ENCODE measurements around the gene PDP2.

The PDP2 gene, protein sequence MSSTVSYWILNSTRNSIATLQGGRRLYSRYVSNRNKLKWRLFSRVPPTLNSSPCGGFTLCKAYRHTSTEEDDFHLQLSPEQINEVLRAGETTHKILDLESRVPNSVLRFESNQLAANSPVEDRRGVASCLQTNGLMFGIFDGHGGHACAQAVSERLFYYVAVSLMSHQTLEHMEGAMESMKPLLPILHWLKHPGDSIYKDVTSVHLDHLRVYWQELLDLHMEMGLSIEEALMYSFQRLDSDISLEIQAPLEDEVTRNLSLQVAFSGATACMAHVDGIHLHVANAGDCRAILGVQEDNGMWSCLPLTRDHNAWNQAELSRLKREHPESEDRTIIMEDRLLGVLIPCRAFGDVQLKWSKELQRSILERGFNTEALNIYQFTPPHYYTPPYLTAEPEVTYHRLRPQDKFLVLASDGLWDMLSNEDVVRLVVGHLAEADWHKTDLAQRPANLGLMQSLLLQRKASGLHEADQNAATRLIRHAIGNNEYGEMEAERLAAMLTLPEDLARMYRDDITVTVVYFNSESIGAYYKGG

DNA sequence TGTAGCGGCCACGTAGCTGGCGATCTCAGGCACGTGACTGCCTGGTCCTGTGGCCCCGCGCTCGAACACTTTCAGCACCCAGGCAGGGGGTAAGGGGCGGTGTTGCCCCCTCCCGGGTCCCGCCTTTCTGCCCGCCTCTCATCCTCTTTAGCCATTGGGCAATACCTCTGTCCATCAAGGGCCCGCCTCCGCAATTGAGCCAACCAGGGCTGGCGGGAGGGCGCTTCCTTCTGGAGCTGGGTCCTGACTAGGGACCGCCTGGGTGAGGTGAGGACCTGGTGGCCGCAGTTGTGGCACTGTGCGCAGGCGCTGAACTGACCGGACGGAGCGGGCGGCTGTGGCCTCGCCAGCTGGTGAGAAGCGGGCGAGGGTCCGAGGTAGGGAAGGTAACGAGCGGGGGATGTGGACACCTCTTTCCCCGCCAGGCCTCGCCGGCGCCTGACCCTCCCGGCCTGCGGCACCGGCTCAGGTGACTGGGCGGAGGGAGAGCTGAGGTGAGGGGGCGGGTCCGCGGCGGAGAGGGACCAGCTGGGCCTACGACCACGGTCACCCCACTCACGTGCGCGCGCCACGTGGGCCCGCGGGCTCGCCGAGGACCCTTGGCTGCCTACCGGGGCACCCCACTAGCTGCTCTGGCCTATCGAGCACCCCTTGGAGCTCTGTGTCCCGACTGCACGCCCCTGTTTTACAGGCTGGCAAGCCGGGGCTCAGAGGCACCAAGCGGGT, at the start of gene PDP2:
PDP2 (plus strand) TSS at position 228 of the 726 bp plus-strand sequence. CDS start 3,770 bp downstream, outside the sequence.
- no peaks in the 10 kb centered on the region for H3K9me3 ChIP-seq (ENCODE audit: insufficient read depth, low read depth, low read length)
- H3K27ac ChIP-seq (ENCODE audit: low read length): no peak within 1 kb of the TSS
- H3K4me3 ChIP-seq (ENCODE audit: low read length): peak within 1 kb of the TSS; percentile 93
- peaks cover 15% of the 10 kb centered on the region for H3K36me3 ChIP-seq (ENCODE audit: insufficient read depth, low read depth, low read length)
- no peaks in the 10 kb centered on the region; the same call in 1 of the 2 replicates for H3K4me1 ChIP-seq (ENCODE audit: insufficient read depth, low read length)
- H3K27me3 ChIP-seq (ENCODE audit: insufficient read depth, low read length): peaks cover 4% of the 10 kb centered on the region; the same call in 1 of the 2 replicates
- peak within 1 kb of the TSS; percentile 78; the same call in 1 of the 2 replicates for H3K9ac ChIP-seq (ENCODE audit: low read depth, low read length)

DNA sequence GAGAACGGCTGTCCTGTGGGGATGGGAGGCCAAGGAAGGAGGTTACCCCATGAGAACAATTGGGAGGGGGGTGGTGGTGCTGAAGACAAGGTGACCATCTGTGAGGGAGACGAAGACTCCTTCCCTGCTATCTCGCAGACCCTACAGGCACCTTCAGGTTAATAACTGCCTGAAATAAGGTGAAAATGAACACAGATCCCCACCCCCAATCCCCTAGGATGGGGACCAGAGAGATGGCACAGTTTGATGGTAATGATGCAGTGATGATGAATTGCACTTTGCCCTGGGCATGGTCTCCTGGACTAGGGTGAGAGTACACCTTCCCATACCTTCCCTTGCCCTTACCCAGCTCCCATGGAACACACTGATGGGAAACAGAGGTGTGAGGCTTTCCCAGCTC, 48.1 kb upstream of the PDP2 start:
- Histone ChIP-seq H3K36me3 (ENCODE audit: insufficient read depth, low read depth, low read length) (peaks cover 14% of the 10 kb centered on the region), H3K27me3 (ENCODE audit: insufficient read depth, low read length) (0 out of 2 replicates have a peak, but pooled peaks cover 12% of the 10 kb centered on the region), H3K27ac (ENCODE audit: low read length) (no peak overlapping the region), H3K9me3 (ENCODE audit: insufficient read depth, low read depth, low read length) (no peaks in the 10 kb centered on the region), H3K4me1 (ENCODE audit: insufficient read depth, low read length) (0 out of 2 replicates have a peak, but pooled peaks cover 5% of the 10 kb centered on the region), H3K9ac (ENCODE audit: low read depth, low read length) (no peak overlapping the region), H3K4me3 (ENCODE audit: low read length) (no peak overlapping the region)

DNA sequence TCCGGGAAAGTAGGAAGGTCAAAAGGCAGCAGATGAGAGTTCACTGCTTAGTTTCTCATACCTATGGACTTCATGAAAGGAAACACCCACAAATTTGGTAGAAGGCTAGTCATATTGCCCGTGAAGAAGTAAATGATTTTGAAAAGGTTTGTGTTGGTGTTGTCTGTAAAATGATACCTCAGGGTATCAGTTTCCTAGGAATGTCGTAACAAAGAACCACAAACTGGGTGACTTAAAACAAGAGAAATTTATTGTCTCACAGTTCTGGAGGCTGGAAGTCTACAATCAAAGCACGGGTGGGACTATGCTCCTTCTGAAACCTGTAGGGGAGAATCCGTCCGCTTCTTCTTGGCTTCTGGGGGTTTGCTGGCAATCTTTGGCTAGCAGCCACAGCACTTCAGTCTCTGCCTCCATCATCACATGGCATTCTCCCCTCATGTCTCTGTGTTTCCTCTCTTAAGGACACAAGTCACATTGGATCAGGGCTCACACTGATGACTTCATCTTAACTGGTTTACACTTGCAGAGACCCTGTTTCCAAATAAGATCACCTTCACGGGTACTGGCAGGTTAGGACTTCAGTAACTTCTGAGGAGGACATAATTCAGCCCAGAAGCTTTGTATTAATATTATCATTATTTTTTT, 47.5 kb upstream of the PDP2 start:
- H3K36me3 ChIP-seq (ENCODE audit: insufficient read depth, low read depth, low read length): peaks cover 10% of the 10 kb centered on the region
- H3K4me3 ChIP-seq (ENCODE audit: low read length): no peak overlapping the region
- H3K9me3 ChIP-seq (ENCODE audit: insufficient read depth, low read depth, low read length): no peaks in the 10 kb centered on the region
- H3K27me3 ChIP-seq (ENCODE audit: insufficient read depth, low read length): 0 out of 2 replicates have a peak, but pooled peaks cover 12% of the 10 kb centered on the region
- no peak overlapping the region for H3K9ac ChIP-seq (ENCODE audit: low read depth, low read length)
- no peak overlapping the region for H3K27ac ChIP-seq (ENCODE audit: low read length)
- H3K4me1 ChIP-seq (ENCODE audit: insufficient read depth, low read length): 0 out of 2 replicates have a peak, but pooled peaks cover 5% of the 10 kb centered on the region

DNA sequence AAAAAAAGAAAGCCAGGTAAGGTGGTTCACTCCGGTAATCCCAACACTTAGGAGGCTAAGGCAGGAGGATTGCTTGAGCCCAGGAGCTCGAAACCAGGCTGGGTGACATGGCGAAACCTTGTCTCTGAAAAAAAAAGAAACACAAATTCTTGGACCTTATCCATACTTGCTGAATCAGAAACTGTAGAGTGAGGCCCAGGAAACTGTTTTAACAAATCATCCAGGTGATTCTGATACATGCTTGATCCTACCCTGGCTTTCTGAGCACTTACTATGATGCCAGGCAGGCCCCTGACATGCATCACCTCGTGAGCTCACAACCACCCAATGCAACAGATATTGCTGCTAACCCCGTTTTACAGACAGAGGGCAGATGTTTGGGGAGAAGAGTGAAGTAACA, 45.6 kb upstream of the PDP2 start:
- 0 out of 2 replicates have a peak, but pooled peaks cover 18% of the 10 kb centered on the region for H3K27me3 ChIP-seq (ENCODE audit: insufficient read depth, low read length)
- no peak overlapping the region for H3K9ac ChIP-seq (ENCODE audit: low read depth, low read length)
- no peaks in the 10 kb centered on the region for H3K9me3 ChIP-seq (ENCODE audit: insufficient read depth, low read depth, low read length)
- no peak overlapping the region for H3K4me3 ChIP-seq (ENCODE audit: low read length)
- H3K36me3 ChIP-seq (ENCODE audit: insufficient read depth, low read depth, low read length): no peaks in the 10 kb centered on the region
- H3K4me1 ChIP-seq (ENCODE audit: insufficient read depth, low read length): 0 out of 2 replicates have a peak, but pooled peaks cover under 1% of the 10 kb centered on the region
- no peak overlapping the region for H3K27ac ChIP-seq (ENCODE audit: low read length)

DNA sequence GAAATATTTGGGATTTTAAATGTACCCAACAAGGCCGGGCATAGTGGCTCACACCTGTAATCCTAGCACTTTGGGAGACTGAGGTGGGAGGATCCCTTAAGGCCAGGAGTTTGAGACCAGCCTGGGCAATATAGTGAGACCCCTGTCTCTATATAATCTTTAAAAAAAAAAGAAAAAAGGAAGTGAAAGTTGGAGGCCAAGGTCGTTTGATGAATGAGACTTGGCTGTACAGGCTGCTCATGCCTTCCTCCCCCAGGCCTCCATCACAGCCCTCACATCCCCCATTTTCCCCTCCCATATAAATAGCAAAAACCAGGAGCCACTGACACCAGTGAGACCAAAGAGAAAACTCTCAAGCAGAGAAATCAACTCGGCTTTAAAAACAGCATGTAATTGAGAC, 39.4 kb upstream of the PDP2 start:
- Histone ChIP-seq H3K4me1 (ENCODE audit: insufficient read depth, low read length) (no peaks in the 10 kb centered on the region; the same call in 1 of the 2 replicates), H3K9ac (ENCODE audit: low read depth, low read length) (no peak overlapping the region), H3K4me3 (ENCODE audit: low read length) (no peak overlapping the region), H3K9me3 (ENCODE audit: insufficient read depth, low read depth, low read length) (no peaks in the 10 kb centered on the region), H3K36me3 (ENCODE audit: insufficient read depth, low read depth, low read length) (no peaks in the 10 kb centered on the region), H3K27ac (ENCODE audit: low read length) (no peak overlapping the region), H3K27me3 (ENCODE audit: insufficient read depth, low read length) (peaks cover 58% of the 10 kb centered on the region)

DNA sequence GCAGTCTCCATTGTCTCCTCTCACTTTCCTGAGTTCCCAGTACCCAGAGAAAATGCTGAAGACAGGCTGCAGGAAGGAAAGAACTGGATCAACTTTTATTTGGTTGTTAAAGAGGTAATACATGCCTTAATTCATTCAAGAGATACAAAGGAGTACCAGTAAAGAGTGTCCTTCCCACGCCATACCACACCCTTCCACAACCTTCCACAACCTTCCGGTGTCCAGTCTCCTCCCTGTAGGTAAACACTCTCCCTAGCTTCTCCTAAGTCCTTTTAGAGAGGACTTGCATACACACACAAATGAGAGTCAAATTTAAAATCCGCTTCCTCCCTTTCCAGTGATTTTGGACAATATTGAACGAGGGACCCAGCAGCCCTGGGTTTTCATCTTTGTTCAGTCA, 38.9 kb upstream of the PDP2 start:
- peaks cover 63% of the 10 kb centered on the region for H3K27me3 ChIP-seq (ENCODE audit: insufficient read depth, low read length)
- H3K4me1 ChIP-seq (ENCODE audit: insufficient read depth, low read length): no peaks in the 10 kb centered on the region; the same call in 1 of the 2 replicates
- no peak overlapping the region for H3K9ac ChIP-seq (ENCODE audit: low read depth, low read length)
- H3K27ac ChIP-seq (ENCODE audit: low read length): no peak overlapping the region
- no peak overlapping the region for H3K4me3 ChIP-seq (ENCODE audit: low read length)
- no peaks in the 10 kb centered on the region for H3K9me3 ChIP-seq (ENCODE audit: insufficient read depth, low read depth, low read length)
- H3K36me3 ChIP-seq (ENCODE audit: insufficient read depth, low read depth, low read length): no peaks in the 10 kb centered on the region

DNA sequence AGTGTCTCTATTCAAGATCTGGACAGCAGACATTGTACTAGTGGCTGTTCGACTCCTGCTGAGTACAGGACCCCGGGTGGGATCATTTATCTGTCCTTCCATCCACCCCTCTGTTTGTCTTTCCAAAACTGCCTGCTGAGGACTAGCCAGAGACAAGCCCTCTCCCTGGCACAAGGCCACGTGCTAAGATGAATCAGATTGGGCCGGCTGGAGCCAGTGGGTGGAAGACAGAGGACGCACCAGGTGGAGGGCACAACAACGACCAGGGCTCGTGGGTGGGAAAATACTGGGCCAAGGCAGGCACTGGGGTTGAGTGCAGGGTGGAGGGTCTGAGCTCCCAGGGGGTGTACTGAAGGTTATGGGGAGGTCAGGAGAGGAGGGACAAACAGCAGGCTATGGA, 37.5 kb upstream of the PDP2 start:
- Histone ChIP-seq H3K27me3 (ENCODE audit: insufficient read depth, low read length) (peaks cover 77% of the 10 kb centered on the region), H3K4me3 (ENCODE audit: low read length) (no peak overlapping the region), H3K4me1 (ENCODE audit: insufficient read depth, low read length) (no peaks in the 10 kb centered on the region; the same call in 1 of the 2 replicates), H3K27ac (ENCODE audit: low read length) (no peak overlapping the region), H3K9me3 (ENCODE audit: insufficient read depth, low read depth, low read length) (no peaks in the 10 kb centered on the region), H3K36me3 (ENCODE audit: insufficient read depth, low read depth, low read length) (no peaks in the 10 kb centered on the region), H3K9ac (ENCODE audit: low read depth, low read length) (no peak overlapping the region)

DNA sequence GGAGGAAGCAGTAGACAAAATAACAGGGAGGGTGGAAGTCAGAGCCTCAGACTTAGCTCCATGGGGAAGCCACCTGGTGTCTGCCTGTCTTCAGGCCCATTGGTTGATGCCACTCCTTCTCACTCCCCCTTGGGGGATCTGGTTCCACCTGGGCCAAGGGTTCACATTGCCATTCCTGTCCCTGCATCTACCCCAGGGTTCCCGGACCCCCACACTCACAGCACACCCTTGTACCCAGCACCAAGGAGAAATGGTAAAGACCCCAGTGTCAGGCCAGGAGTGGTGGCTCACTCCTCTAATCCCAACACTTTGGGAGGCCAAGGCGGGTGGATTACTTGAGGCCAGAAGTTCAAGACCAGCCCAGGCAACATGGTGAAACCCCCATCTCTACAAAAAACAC, 37.1 kb upstream of the PDP2 start:
- Histone ChIP-seq H3K27ac (ENCODE audit: low read length) (no peak overlapping the region), H3K4me1 (ENCODE audit: insufficient read depth, low read length) (no peaks in the 10 kb centered on the region; the same call in 1 of the 2 replicates), H3K4me3 (ENCODE audit: low read length) (no peak overlapping the region), H3K36me3 (ENCODE audit: insufficient read depth, low read depth, low read length) (no peaks in the 10 kb centered on the region), H3K9me3 (ENCODE audit: insufficient read depth, low read depth, low read length) (no peaks in the 10 kb centered on the region), H3K27me3 (ENCODE audit: insufficient read depth, low read length) (peaks cover 81% of the 10 kb centered on the region), H3K9ac (ENCODE audit: low read depth, low read length) (no peak overlapping the region)

DNA sequence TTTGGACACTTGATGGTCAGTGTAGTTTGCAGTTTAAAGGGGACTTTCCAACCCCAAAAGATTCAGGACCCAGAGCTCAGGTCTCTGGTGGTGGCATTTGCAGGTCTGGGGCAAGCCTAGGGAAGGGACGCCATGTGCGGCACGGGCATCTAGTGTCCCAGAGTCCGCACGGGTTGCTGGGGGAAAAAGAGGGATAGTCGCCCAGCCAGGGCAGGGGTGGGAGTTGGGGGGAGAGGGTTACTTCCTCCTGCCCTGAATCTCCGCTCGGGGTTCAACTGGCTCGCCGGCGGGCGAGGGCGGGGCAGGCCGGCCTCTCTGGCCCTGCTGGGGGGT, 36.3 kb upstream of the PDP2 start:
- Histone ChIP-seq H3K9ac (ENCODE audit: low read depth, low read length) (no peak overlapping the region), H3K9me3 (ENCODE audit: insufficient read depth, low read depth, low read length) (no peaks in the 10 kb centered on the region), H3K4me1 (ENCODE audit: insufficient read depth, low read length) (no peaks in the 10 kb centered on the region; the same call in 1 of the 2 replicates), H3K27ac (ENCODE audit: low read length) (no peak overlapping the region), H3K4me3 (ENCODE audit: low read length) (peak overlapping the region; percentile 74), H3K36me3 (ENCODE audit: insufficient read depth, low read depth, low read length) (no peaks in the 10 kb centered on the region), H3K27me3 (ENCODE audit: insufficient read depth, low read length) (peaks cover 87% of the 10 kb centered on the region)

DNA sequence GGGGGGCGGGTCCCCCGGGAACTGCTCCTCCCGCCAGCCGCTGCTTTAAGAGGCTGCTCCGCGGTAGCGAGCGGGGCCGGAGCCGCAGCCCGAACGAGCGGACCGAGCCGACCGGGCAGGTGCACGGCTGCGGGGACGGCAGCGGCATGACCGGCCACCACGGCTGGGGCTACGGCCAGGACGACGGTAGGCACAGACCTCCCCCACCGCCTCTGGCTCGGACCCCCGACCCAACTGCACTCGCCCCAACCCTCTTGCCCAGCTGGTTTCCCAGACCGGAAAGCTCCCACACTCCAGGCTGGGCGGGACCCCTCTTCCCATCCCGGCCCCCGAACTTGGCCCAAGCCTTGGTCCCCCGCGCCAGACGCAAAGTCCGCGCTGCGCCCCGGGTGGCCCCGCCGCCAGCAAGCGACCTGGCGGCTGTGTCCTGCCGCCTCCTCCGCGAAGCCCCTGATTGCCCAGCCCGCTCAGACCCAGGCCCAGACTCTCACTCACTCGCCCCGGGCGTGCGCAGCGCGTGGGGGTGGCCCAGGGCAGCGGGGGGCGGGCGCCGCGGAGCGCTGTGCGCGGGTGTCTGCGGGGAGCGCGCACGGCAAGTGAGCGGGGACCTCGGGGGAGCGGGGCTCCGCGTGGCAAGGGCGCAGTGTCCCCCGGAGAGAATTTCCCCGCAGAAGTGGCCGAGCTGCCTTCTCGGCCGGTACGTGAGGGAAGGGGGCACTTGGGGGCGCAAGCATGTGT, 35.8 kb upstream of the PDP2 start, which contains the start of gene CA7:
CA7 (plus strand) TSS at position 73 of the 738 bp plus-strand sequence; CDS start at position 147, 74 bp downstream.
- H3K27ac ChIP-seq (ENCODE audit: low read length): no peak within 1 kb of the TSS
- no peaks in the 10 kb centered on the region; the same call in 1 of the 2 replicates for H3K4me1 ChIP-seq (ENCODE audit: insufficient read depth, low read length)
- no peak within 1 kb of the TSS for H3K9ac ChIP-seq (ENCODE audit: low read depth, low read length)
- H3K4me3 ChIP-seq (ENCODE audit: low read length): peak within 1 kb of the TSS; percentile 74
- peaks cover 89% of the 10 kb centered on the region for H3K27me3 ChIP-seq (ENCODE audit: insufficient read depth, low read length)
- no peaks in the 10 kb centered on the region for H3K9me3 ChIP-seq (ENCODE audit: insufficient read depth, low read depth, low read length)
- H3K36me3 ChIP-seq (ENCODE audit: insufficient read depth, low read depth, low read length): no peaks in the 10 kb centered on the region

DNA sequence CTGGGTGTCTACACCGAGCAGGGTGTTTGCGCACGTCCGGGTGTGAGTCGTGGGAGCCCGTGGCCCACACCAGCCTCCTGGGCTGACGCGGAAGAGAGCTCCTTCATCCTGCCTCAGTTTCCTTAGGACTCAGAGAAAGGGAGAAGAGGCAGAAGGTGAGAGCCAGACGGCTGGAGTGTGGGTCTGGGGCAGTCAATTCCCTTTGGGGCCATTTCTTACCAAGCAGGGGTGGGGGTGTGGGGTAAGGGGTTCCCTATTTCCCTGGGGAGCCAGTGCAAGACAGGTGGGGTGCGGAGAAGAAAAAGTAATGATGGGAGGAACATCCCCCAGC, 35.3 kb upstream of the PDP2 start:
- no peaks in the 10 kb centered on the region; the same call in 1 of the 2 replicates for H3K4me1 ChIP-seq (ENCODE audit: insufficient read depth, low read length)
- peaks cover 85% of the 10 kb centered on the region for H3K27me3 ChIP-seq (ENCODE audit: insufficient read depth, low read length)
- no peak overlapping the region for H3K9ac ChIP-seq (ENCODE audit: low read depth, low read length)
- H3K9me3 ChIP-seq (ENCODE audit: insufficient read depth, low read depth, low read length): no peaks in the 10 kb centered on the region
- H3K4me3 ChIP-seq (ENCODE audit: low read length): peak overlapping the region; percentile 74
- no peaks in the 10 kb centered on the region for H3K36me3 ChIP-seq (ENCODE audit: insufficient read depth, low read depth, low read length)
- H3K27ac ChIP-seq (ENCODE audit: low read length): no peak overlapping the region
